HEK293 (cell line): ENCODE results near the gene GPATCH2.
"Not testable (repeated sequence)": the region's sequence is repeated elsewhere in the genome, so short reads cannot be mapped to it uniquely, and the experiment has no call there.

Source experiments
- CTCF ChIA-PET: fragments of 350-600 bp; formaldehyde crosslinking; extraction: SDS; loops from one replicate; lab custom pipeline; 2021; ENCODE audit warnings: antibody characterized with exemption; lab: Yijun Ruan, JAX
- POLR2A ChIA-PET: fragments of 300-600 bp; formaldehyde crosslinking; extraction: SDS; loops from one replicate; lab custom pipeline; 2020; ENCODE audit warnings: antibody characterized with exemption, inconsistent platforms; lab: Yijun Ruan, JAX
- H3K27ac ChIP-seq: fragments of 200-500 bp; sonication (Bioruptor generic); 2 replicates; pipeline ENCODE4 v1.5.1; 2014; ENCODE audit warnings: low read depth, low read length, control low read depth, inconsistent platforms; ENCODE audit errors: extremely low read depth
- H3K36me3 ChIP-seq, 2 experiments: fragments of 200-500 bp in 1 of 2; sonication (Bioruptor generic) in 1 of 2; 1 replicate in 1 of 2; 2 replicates in 1 of 2; pipeline ENCODE4 v1.5.1; 2014 to 2017; ENCODE audit warnings: inconsistent platforms in 2 of 2, low read length in 2 of 2; ENCODE audit not compliant: control insufficient read depth in 2 of 2, insufficient read depth in 1 of 2
- H3K4me1 ChIP-seq: fragments of 200-500 bp; sonication (Bioruptor generic); 2 replicates; pipeline ENCODE4 v1.5.1; 2014; ENCODE audit warnings: mild to moderate bottlenecking, low read length, inconsistent platforms; ENCODE audit not compliant: control insufficient read depth, insufficient read depth
- H3K4me3 ChIP-seq: 2 replicates; pipeline ENCODE4 v1.5.1; 2011; ENCODE audit warnings: low read depth, mild to moderate bottlenecking, control low read depth, low read length, moderate library complexity
- H3K9me3 ChIP-seq: fragments of 200-500 bp; sonication (Bioruptor generic); 2 replicates; pipeline ENCODE4 v1.5.1; 2014; ENCODE audit warnings: low read depth, low read length, inconsistent platforms; ENCODE audit not compliant: control insufficient read depth, insufficient read depth
- KLF7 ChIP-seq: fragments of 450-650 bp; formaldehyde crosslinking; IDR thresholded peaks from 2 replicates; pipeline ENCODE4 v1.5.1; 2016; ENCODE audit warnings: missing biosample characterization, missing genetic modification characterization, borderline replicate concordance
- MYNN ChIP-seq: fragments of 450-650 bp; formaldehyde crosslinking; IDR thresholded peaks from 2 replicates; pipeline ENCODE4 v1.5.1; 2016; ENCODE audit warnings: missing biosample characterization, missing genetic modification characterization, borderline replicate concordance
- SP3 ChIP-seq: fragments of 450-650 bp; formaldehyde crosslinking; IDR thresholded peaks from 2 replicates; pipeline ENCODE4 v1.5.1; 2016; ENCODE audit warnings: missing biosample characterization, missing genetic modification characterization
- ZFP69B ChIP-seq: fragments of 450-650 bp; formaldehyde crosslinking; IDR thresholded peaks from 2 replicates; pipeline ENCODE4 v1.5.1; 2016; ENCODE audit warnings: missing biosample characterization, missing genetic modification characterization
- ZNF112 ChIP-seq: fragments of 450-650 bp; formaldehyde crosslinking; IDR thresholded peaks from 2 replicates; pipeline ENCODE4 v1.5.0; 2017; ENCODE audit warnings: missing biosample characterization, missing genetic modification characterization
- ZNF132 ChIP-seq: fragments of 450-650 bp; formaldehyde crosslinking; IDR thresholded peaks from 2 replicates; pipeline ENCODE4 v1.5.1; 2017; ENCODE audit warnings: missing biosample characterization, missing genetic modification characterization, borderline replicate concordance
- ZNF19 ChIP-seq: fragments of 450-650 bp; formaldehyde crosslinking; IDR thresholded peaks from 2 replicates; pipeline ENCODE4; 2016; ENCODE audit warnings: missing biosample characterization, missing genetic modification characterization, low read depth
- ZNF335 ChIP-seq: fragments of 450-650 bp; formaldehyde crosslinking; conservative IDR thresholded peaks from 2 replicates; pipeline ENCODE4 v1.5.1; 2016; ENCODE audit warnings: missing biosample characterization, missing genetic modification characterization
- ZNF426 ChIP-seq: fragments of 450-650 bp; formaldehyde crosslinking; IDR thresholded peaks from 2 replicates; pipeline ENCODE4 v1.5.1; 2017; ENCODE audit warnings: missing biosample characterization, missing genetic modification characterization, mild to moderate bottlenecking, inconsistent platforms, moderate library complexity
- ZNF530 ChIP-seq: fragments of 450-650 bp; formaldehyde crosslinking; IDR thresholded peaks from 2 replicates; pipeline ENCODE4 v1.5.1; 2016; ENCODE audit warnings: low read depth, missing biosample characterization, missing genetic modification characterization
- ZNF544 ChIP-seq: fragments of 450-650 bp; formaldehyde crosslinking; IDR thresholded peaks from 2 replicates; pipeline ENCODE4 v1.5.0; 2017; ENCODE audit warnings: missing biosample characterization, missing genetic modification characterization
- ZNF701 ChIP-seq: fragments of 450-650 bp; formaldehyde crosslinking; IDR thresholded peaks from 2 replicates; pipeline ENCODE4 v1.5.1; 2016; ENCODE audit warnings: missing biosample characterization, missing genetic modification characterization
- ZNF830 ChIP-seq: fragments of 450-650 bp; IDR thresholded peaks from 2 replicates; pipeline ENCODE4 v1.5.0; 2018; ENCODE audit warnings: missing biosample characterization, missing genetic modification characterization, low read depth, mild to moderate bottlenecking, moderate library complexity
- TF ChIP-seq, protein P1 (sequence below): fragments of 450-650 bp; formaldehyde crosslinking; IDR thresholded peaks from 2 replicates; pipeline ENCODE4 v1.5.1; 2016; ENCODE audit warnings: missing biosample characterization, missing genetic modification characterization, borderline replicate concordance
- TF ChIP-seq, protein P2 (sequence below): fragments of 450-650 bp; formaldehyde crosslinking; IDR thresholded peaks from 2 replicates; pipeline ENCODE4 v1.5.1; 2016; ENCODE audit warnings: missing biosample characterization, missing genetic modification characterization
- TF ChIP-seq, protein P3 (sequence below): fragments of 450-650 bp; formaldehyde crosslinking; IDR thresholded peaks from 2 replicates; pipeline ENCODE4 v1.5.1; 2017; ENCODE audit warnings: missing biosample characterization, missing genetic modification characterization
- TF ChIP-seq, protein P4 (sequence below): fragments of 450-650 bp; formaldehyde crosslinking; IDR thresholded peaks from 2 replicates; pipeline ENCODE4 v1.5.1; 2017; ENCODE audit warnings: missing biosample characterization, missing genetic modification characterization

GPATCH2 gene

DNA sequence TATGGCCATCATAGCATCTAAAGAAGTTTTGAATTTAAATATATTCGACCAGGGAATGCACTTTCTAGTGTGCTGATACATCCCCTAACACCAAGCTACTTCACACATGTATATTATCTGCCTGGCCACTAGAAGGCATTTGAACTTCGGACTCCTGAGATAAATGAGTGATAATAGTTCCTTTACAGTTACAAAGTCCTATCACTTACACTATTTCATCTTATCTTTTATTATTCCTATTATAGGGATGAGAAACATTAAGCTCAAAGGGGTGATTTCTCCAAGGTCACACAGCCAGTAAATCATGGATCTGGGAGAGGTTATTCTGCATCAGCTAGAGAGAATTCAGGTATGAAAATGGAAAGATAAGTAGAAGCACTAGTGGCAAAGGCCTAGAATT is 40.3 kb downstream of the GPATCH2 start:
- CTCF ChIA-PET, result interaction anchor here (0.6 kb wide), 1 partner anchor 1862 kb away, joined by 4 read pairs; no protein-coding TSS in a partner anchor
- POLR2A ChIA-PET, result no interaction called here

DNA sequence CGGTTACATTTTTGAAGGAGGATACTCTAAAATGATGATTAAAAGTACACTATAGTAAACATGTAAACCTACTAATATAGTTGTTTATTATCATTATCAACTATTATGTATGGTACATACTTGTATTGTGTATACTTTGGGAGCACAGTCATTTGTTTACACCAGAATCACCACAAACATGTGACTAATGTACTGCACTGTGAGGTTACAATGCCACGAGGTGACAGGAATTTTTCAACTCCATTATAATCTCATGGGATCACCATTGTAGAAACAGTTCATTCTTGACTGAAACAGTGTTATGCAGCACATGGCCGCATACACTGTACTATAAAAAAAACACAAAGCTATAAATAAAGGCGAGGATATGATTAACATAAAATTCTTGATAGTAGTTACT is 44.3 kb downstream of the GPATCH2 start:
- POLR2A ChIA-PET, result interaction anchor here (0.9 kb wide), 1 partner anchor 44 kb away, joined by 3 read pairs; the partner anchor contains the start of gene GPATCH2

More for the DNA sequence above, 40.3 kb downstream of the GPATCH2 start:
- Histone ChIP-seq H3K4me1 (no peaks in the 10 kb centered on the region), H3K27ac (no peak overlapping the region), H3K36me3 (peaks cover 0 to 2% of the 10 kb centered on the region in 2 experiments), H3K4me3 (no peak overlapping the region), H3K9me3 (no peaks in the 10 kb centered on the region)
- no peak for TF ChIP-seq ZNF426 (tag by site-specific recombination)

DNA sequence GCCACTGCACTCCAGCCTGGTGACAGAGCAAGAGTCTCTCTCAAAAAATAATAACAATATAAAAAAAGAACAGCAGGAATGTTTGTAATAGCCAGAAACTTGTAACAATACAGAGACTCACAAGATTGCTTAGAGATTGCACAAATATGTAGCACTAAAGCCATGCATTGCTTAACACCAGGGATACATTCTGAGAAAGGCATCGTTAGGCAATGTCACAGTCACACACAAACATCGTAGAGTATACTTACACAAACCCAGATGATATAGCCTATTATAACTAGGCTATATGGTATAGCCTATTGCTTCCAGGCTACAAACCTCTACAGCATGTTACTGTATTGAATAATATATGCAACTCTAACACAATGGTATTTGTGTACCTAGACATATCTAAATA is 45.3 kb downstream of the GPATCH2 start:
- ChIA-PET POLR2A (interaction anchor here (0.9 kb wide), 1 partner anchor 45 kb away, joined by 3 read pairs; the partner anchor contains the start of gene GPATCH2), CTCF (no interaction called here)

More for the DNA sequence above, 44.3 kb downstream of the GPATCH2 start:
- Histone ChIP-seq H3K9me3 (no peaks in the 10 kb centered on the region), H3K4me1 (no peaks in the 10 kb centered on the region), H3K36me3 (peaks cover 0 to 3% of the 10 kb centered on the region in 2 experiments; a peak in 2 of 3 replicates), H3K4me3 (no peak overlapping the region), H3K27ac (no peak overlapping the region)
- CTCF ChIA-PET, result no interaction called here
- TF ChIP-seq KLF7 (tag by site-specific recombination), result no peak
- TF ChIP-seq ZNF830 (tag by site-specific recombination), result no peak
- TF ChIP-seq, protein P1, sequence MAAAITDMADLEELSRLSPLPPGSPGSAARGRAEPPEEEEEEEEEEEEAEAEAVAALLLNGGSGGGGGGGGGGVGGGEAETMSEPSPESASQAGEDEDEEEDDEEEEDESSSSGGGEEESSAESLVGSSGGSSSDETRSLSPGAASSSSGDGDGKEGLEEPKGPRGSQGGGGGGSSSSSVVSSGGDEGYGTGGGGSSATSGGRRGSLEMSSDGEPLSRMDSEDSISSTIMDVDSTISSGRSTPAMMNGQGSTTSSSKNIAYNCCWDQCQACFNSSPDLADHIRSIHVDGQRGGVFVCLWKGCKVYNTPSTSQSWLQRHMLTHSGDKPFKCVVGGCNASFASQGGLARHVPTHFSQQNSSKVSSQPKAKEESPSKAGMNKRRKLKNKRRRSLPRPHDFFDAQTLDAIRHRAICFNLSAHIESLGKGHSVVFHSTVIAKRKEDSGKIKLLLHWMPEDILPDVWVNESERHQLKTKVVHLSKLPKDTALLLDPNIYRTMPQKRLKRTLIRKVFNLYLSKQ (tag by site-specific recombination), result no peak

DNA sequence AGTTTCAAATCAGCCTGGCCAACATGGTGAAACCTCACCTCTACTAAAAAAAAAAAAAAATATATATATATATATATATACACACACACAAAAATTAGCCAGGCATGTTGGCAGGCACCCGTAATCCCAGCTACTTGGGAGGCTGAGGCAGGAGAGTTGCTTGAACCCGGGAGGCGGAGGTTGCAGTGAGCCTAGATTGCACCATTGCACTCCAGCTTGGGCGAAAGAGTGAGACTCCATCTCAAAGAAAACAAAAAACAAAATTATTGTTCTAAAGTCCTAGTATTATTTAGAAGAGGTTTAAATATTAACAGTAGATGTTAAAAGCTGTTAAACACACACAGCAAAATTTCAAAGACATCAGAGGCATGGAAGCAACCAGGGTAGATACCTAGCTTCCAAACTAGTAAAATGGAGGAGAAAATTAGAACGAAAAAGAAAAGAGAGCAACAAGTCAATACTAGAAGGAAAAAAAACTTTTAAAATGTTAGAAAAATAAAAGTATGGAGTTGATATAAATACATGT is 46.5 kb downstream of the GPATCH2 start:
- H3K36me3 ChIP-seq, H3K4me1 ChIP-seq, H3K9me3 ChIP-seq, H3K4me3 ChIP-seq, POLR2A ChIA-PET, H3K27ac ChIP-seq: not testable (repeated sequence)
- CTCF ChIA-PET, result interaction anchor here (0.6 kb wide), 2 partner anchors 410 to 705 kb away, joined by 3 read pairs; no protein-coding TSS in a partner anchor

More for the DNA sequence above, 45.3 kb downstream of the GPATCH2 start:
- no peak overlapping the region for H3K27ac ChIP-seq
- H3K4me3 ChIP-seq, result no peak overlapping the region
- peaks cover 0 to 3% of the 10 kb centered on the region in 2 experiments; a peak in 2 of 3 replicates for H3K36me3 ChIP-seq
- no peaks in the 10 kb centered on the region for H3K9me3 ChIP-seq
- H3K4me1 ChIP-seq, result no peaks in the 10 kb centered on the region
- TF ChIP-seq, protein P2, sequence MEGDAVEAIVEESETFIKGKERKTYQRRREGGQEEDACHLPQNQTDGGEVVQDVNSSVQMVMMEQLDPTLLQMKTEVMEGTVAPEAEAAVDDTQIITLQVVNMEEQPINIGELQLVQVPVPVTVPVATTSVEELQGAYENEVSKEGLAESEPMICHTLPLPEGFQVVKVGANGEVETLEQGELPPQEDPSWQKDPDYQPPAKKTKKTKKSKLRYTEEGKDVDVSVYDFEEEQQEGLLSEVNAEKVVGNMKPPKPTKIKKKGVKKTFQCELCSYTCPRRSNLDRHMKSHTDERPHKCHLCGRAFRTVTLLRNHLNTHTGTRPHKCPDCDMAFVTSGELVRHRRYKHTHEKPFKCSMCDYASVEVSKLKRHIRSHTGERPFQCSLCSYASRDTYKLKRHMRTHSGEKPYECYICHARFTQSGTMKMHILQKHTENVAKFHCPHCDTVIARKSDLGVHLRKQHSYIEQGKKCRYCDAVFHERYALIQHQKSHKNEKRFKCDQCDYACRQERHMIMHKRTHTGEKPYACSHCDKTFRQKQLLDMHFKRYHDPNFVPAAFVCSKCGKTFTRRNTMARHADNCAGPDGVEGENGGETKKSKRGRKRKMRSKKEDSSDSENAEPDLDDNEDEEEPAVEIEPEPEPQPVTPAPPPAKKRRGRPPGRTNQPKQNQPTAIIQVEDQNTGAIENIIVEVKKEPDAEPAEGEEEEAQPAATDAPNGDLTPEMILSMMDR (tag by site-specific recombination), result no peak
- TF ChIP-seq ZNF335 (tag by site-specific recombination) (no peak), ZNF132 (tag by site-specific recombination) (no peak), ZNF530 (tag by site-specific recombination) (no peak), MYNN (no peak), SP3 (tag by site-specific recombination) (no peak)

DNA sequence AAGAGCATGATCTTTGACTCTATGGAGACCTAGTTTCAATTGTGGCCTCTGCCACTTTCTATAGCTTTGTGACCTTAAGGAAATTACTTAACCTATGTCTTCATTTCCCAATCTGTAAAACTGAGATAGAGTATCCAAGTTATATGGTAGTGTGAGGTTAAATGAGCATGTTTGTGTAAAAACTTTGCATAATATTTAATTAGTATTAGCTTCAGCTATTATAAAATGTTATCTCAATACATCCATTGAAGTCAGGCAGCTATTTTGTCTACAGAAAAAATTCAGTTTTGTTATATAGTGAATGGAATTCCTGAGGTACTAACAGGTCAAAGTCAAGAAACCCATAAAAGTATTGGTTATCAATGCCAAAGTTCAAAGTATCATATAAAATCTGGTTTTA is 53.6 kb downstream of the GPATCH2 start:
- Histone ChIP-seq H3K9me3 (no peaks in the 10 kb centered on the region), H3K27ac (no peak overlapping the region), H3K36me3 (no peaks in the 10 kb centered on the region), H3K4me3 (no peak overlapping the region), H3K4me1 (no peaks in the 10 kb centered on the region)
- ChIA-PET POLR2A (no interaction called here), CTCF (no interaction called here)
- TF ChIP-seq ZNF112 (no peak), ZNF701 (tag by site-specific recombination) (no peak), ZNF544 (tag by site-specific recombination) (no peak), ZFP69B (no peak), ZNF19 (tag by site-specific recombination) (no peak)
- TF ChIP-seq, protein P3, sequence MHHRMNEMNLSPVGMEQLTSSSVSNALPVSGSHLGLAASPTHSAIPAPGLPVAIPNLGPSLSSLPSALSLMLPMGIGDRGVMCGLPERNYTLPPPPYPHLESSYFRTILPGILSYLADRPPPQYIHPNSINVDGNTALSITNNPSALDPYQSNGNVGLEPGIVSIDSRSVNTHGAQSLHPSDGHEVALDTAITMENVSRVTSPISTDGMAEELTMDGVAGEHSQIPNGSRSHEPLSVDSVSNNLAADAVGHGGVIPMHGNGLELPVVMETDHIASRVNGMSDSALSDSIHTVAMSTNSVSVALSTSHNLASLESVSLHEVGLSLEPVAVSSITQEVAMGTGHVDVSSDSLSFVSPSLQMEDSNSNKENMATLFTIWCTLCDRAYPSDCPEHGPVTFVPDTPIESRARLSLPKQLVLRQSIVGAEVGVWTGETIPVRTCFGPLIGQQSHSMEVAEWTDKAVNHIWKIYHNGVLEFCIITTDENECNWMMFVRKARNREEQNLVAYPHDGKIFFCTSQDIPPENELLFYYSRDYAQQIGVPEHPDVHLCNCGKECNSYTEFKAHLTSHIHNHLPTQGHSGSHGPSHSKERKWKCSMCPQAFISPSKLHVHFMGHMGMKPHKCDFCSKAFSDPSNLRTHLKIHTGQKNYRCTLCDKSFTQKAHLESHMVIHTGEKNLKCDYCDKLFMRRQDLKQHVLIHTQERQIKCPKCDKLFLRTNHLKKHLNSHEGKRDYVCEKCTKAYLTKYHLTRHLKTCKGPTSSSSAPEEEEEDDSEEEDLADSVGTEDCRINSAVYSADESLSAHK (tag by site-specific recombination), result no peak
- TF ChIP-seq, protein P4, sequence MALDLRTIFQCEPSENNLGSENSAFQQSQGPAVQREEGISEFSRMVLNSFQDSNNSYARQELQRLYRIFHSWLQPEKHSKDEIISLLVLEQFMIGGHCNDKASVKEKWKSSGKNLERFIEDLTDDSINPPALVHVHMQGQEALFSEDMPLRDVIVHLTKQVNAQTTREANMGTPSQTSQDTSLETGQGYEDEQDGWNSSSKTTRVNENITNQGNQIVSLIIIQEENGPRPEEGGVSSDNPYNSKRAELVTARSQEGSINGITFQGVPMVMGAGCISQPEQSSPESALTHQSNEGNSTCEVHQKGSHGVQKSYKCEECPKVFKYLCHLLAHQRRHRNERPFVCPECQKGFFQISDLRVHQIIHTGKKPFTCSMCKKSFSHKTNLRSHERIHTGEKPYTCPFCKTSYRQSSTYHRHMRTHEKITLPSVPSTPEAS (tag by site-specific recombination), result no peak
